Mesenteric fat pad (tissue), 1 donor: ENCODE measurements around the gene P3H3. TPM values are rescaled to one million over a fixed set of nuclear protein-coding genes. Genes with fewer than 3 reads are reported as not detected.

ENCODE experiments used
- DNase-seq: peaks from one replicate; pipeline ENCODE4 v3.0.0-alpha.2; 2020; ENCODE audit warnings: low spot score
- long read RNA-seq: library from polyadenylated mRNA; unstranded; transcript quantifications from one replicate; pipeline ENCODE4 v2.0.0, GENCODE V29; 2020
- total RNA-seq: library from RNA; stranded (reverse); fragmentation: NEBNext Ultra II Directional; extraction: Animal tissue kit (Norgen Biotek cat#: 25700); gene quantifications from one replicate; pipeline ENCODE4 v1.2.1, GENCODE V29; 2021
- donor health status: DM: yes; HTN: yes; CAD: no.

P3H3 gene, protein sequence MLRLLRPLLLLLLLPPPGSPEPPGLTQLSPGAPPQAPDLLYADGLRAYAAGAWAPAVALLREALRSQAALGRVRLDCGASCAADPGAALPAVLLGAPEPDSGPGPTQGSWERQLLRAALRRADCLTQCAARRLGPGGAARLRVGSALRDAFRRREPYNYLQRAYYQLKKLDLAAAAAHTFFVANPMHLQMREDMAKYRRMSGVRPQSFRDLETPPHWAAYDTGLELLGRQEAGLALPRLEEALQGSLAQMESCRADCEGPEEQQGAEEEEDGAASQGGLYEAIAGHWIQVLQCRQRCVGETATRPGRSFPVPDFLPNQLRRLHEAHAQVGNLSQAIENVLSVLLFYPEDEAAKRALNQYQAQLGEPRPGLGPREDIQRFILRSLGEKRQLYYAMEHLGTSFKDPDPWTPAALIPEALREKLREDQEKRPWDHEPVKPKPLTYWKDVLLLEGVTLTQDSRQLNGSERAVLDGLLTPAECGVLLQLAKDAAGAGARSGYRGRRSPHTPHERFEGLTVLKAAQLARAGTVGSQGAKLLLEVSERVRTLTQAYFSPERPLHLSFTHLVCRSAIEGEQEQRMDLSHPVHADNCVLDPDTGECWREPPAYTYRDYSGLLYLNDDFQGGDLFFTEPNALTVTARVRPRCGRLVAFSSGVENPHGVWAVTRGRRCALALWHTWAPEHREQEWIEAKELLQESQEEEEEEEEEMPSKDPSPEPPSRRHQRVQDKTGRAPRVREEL
- total RNA-seq: 11.1 TPM
- long read RNA-seq, partial matches to known transcripts: 6 of 15 reads
- long read RNA-seq, other reads (novel, unspliced or antisense): 5 of 15 reads

DNA sequence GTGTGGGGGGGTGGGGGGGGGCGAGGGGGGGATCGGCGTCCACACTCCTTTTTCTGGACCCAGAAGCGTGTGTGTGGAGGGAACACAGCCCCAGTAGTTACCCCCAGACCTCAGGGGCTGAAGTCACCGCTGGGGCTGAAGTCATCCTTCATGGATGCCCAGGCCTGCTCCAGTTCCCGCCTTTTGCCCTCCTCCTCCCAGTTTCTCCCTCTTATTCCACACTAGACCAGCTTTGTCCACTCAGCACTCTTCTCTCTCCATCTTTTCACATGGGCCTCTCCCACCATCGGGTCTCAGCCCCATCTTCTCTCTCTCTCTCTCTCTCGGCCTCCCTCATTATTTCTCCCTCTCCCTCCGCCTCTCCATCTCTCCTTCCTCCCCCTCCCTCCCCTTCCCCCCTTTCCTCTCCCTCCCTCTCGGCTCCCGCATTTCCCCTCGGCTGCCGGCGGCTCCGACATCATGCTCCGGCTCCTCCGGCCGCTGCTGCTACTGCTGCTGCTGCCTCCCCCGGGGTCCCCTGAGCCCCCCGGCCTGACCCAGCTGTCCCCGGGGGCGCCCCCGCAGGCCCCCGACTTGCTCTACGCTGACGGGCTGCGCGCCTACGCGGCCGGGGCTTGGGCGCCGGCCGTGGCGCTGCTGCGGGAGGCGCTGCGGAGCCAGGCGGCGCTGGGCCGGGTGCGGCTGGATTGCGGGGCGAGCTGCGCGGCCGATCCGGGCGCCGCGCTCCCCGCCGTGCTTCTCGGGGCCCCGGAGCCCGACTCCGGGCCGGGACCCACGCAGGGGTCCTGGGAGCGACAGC lies at the start of gene P3H3:
Gene P3H3 (plus strand): TSS at position 426 of the 799 bp plus-strand sequence. CDS start 34 bp downstream, at position 460.
- no peak for DNase-seq

DNA sequence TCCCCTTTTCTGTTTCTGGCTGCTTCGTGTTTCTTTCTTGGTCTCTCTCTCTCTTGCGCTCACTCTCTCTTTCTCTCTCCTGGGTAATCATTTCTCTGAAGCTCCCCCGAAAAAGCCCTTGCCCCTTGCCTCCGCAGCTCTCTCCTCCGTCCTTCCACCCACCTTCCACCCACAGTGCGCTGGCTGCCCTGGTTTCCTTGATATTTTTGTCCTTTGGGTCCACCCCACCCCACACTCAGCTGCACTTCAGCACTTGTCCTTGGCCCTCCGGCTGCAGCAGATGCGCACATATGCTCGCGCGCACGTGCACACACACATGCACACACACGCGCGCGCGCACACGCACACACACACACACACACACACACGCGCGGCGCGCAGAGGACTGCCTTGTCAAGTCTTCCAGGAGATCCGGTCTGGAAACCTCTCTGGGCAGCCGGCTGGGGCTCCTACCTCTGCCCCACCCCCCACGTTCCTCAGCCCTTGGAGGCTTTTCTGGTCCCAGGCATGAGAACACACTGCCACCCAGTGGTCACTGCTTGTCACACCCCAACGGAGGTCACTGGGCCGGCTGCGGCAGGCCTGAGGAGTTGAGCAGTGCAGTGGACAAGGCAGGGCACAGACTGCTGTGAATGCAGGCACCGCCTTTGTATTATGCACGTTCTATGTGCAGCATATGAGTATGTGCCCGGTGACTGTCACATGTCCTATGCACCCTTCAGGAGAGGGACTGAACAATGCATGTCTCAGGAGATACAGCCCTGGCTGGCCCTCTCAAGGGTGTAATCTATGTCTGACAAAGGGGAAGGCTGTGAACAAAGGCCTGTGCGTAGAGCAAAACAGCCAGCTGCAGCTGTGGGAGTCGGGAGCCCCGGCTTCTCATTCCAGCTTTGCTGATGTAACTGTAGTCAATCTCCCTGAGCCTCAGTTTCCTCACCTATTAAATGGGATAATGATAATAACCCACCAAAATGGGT lies 49.3 kb upstream of the P3H3 start:
- peak; percentile 94 for DNase-seq

DNA sequence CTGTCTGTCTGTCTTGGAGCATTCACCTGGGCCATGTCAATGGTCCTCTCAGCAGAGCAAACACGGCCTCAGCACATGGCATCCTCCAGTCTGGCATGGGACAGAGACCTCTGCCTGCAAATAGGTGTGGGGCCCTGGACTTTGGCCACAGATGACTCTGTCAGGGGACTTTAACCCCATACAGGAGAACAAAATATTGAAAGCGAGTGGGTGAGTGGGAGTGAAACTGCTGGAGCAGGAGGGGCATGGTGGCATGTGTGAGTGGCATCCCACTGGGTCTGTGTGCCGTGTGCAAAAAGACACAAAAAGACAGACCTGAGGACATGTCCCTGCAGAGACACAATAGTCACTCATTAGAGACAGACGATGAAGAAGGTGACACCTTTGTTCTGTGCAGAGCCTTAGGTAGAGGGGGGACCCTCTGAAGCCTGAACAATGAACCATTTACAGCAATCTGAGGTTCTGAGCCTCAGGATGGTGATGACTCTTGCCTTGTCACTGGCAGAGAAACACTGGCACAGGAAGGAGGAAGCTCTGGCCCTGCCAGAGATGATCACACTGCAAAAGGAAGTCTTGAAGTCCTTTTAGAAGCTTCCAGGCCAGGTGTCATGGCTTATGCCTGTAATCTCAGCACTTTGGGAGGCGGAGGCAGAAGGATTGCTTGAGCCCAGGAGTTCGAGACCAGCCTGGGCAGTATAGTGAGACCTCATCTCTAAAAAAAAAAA lies 48.3 kb upstream of the P3H3 start:
- no peak for DNase-seq

DNA sequence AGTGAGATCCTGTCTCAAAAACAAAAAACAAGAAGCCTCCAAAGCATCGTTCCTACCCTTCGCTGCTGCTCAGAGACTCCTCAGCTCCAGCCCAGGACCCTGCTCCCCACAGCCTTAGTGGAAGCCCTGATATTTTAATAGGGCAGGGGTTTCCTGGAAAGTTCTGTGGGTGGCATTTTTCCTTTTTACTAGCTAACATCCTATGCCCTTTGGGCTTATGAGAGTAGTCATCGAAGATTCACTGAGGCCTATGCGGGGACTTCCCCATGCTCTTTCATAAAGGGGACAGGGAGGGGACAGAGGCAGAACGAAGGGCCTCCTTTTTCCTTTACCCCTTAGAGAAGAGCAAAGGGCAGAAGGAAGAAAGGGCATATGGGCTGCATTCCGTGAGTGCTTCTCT lies 47.6 kb upstream of the P3H3 start:
- no peak for DNase-seq

DNA sequence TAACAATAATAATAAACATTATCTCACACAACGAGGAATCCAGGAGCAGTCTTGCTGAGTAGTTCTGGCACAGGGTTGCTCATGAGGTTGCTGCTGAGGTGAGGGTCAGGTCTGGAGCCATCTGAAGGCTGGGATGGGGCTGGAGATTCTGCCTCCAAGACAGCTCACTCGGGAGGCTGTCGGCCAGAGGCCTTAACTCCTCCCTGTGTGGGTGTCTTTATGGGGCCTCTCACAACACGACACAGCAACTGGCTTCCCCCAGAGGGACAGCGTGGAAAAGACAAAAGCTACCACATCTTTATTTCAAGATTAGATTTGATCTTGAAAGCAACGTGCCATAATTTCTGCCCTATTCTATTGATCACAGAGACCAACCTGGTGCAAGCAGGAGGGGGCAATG lies 46.1 kb upstream of the P3H3 start:
- DNase-seq: no peak

DNA sequence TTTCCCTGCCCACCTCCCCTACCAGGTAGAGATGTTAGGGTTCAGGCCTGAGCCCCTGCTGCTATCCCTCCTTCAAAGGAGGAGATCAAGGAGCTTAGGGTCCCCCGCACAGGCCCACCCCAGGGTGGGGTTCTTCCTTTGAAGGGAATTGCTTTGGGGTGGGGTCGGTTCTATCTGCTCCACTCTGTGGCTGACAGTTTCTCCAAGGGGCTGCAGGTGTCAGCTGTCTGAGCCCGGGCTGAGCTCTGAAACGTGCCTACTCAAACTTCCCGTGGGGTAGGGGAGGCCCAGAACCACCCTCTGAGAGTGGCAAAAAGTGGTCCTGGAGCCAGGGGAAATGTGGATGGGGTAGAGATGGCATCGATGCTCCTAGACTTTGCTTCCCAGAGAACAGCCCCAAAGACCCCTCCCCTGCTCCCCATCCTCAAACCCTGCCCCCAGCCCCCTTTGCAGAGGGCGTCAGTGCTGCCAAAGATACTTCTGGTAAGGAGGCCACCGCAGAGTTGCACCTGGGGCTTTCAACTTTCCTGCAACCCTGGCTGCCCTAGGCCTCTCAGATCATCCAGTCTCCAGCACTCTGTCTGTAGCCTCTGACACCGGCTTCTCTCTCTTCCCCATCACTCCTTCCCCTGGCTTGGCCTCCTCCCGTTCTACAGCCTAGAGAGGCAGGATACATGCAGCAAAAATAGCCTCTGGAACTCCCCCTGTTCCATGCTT lies 45.2 kb upstream of the P3H3 start:
- no peak for DNase-seq

DNA sequence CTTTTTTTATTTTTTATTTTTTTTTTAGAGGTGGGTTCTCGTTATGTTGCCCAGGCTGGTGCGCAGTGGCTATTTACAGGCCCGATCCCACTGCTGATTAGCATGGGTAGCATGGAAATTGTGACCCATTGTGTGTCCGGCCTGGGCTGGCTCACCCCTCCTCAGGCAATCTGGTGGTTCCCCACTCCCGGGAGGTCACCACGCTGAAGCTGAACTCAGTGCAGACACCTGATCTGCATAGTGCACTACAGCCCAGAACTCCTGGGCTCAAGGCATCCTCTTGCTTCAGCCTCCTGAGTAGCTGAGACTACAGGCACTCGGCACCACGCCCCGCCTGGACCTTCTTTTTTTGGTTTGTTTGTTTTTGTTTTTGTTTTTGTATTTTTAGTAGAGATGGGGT lies 44.4 kb upstream of the P3H3 start:
- DNase-seq: no peak

DNA sequence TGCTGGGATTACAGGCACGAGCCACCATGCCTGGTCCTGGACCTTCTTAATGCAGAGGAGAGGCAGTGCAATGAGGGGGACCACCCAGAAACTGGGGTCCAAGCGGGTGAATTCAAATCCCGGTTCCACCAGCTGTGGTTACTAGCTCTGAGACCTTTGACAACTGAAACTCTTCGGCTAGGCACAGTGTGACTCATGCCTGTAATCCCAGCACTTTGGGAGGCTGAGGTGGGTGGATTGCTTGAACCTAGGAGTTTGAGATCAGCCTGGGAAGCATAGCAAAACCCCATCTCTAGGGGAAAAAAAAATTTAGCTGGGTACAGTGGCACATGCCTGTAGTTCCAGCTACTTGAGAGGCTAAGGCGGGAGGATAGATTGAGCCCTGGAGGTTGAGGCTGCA lies 43.9 kb upstream of the P3H3 start:
- DNase-seq: no peak

DNA sequence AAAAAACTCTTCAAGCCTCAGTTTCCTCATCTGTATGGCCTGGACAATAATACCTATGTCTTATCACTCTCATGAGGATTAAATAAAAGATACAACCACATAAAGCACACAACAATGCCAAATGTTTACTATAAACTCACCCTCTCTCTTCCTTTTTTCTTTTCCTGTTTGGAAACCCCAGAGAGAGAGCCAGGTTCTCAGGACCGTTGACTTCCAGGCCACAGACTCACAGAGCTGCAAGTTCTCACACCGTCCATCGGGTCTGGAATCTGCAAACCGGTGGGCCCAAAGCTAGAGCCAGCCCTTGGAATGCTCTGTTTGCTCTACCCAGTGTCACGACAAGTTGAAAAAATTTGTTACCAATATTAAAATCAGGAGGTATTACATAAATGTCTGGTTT lies 43.4 kb upstream of the P3H3 start:
- DNase-seq: no peak

DNA sequence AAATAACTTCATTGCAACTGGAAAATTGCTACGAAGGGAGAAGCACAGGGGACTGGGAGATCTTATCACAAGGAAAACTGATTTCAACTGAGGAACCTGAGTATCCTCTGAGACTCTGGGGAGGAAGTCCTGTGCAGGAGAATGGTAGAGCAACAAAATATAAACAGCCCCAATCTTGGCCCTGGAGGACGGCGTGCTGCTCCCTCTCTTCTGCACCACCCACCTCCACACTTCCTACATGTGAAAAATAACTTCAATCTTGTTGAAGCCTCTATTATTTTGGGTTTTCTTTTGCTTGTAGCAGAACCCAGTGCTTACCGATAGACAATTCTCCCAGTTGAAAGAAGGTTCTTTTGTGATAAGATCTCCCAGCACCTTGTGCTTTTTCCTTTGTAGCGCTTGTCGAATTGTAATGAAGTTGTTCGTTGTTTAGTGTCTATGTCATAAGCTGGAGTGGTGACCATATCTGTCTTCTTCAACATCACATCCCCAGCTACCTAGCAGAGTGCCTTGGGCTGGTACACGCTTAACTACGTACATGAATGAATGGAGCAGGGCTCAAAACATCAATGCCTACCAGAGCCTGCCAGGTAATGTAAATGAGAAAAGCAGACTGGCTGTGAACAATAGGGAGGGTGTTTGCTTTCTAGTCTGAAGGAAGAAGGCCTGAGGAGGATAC lies 41.7 kb upstream of the P3H3 start:
- no peak for DNase-seq

DNA sequence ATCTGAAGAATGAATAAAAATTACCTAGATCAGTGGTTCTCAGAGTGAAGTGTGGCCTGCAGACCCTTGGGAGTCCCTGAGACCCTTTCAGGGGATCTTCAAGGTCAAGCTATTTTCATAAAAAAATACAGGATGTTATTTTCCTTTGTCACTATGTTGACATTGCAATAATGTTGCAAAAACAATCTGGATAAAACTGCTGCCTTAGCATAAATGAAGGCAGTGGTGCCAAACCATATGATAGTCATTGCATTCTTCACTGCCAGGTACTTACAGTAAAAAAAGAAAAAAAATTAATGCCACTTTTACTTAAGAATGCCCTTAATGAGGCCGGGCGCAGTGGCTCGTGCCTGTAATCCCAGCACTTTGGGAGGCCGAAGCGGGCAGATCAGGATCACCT lies 40.9 kb upstream of the P3H3 start:
- no peak for DNase-seq

DNA sequence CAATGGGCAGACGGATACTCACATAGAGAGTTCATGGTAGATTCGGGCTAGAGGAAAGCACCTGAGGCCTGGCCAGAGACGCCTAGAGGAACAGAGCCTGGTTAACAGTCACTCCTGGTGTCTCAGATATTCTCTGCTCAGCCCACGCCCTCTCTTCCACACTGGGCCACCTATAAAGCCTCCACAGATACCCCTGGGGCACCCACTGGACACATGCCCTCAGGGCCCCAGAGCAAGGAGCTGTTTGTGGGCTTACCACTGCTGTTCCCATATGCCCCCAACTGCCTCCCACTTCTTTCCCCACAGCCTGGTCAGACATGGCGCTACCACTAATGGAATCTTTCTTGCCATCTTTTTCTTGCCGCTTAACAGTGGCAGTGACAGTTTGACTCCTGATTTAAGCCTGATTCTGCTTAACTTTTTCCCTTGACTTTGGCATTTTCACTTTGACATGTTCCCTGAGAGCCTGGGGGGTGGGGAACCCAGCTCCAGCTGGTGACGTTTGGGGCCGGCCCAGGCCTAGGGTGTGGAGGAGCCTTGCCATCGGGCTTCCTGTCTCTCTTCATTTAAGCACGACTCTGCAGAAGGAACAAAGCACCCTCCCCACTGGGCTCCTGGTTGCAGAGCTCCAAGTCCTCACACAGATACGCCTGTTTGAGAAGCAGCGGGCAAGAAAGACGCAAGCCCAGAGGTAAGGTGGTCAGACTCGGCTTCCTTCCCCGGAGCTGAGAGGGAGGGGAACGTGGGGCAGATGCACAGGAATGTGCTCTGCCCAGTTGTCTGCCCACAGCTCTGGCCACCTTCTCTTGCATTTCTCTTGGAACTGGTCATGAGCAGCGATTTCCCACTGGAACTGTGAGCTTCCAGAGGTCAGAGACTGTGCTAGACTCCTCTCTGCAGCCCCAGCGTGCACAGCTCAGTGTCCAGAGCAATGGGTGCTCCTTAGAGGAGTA lies 39.0 kb upstream of the P3H3 start, which contains the start of gene CD4:
Gene CD4 (plus strand): TSS at position 557 of the 953 bp plus-strand sequence. CDS start 10,611 bp downstream, outside the sequence.
- no peak for DNase-seq

DNA sequence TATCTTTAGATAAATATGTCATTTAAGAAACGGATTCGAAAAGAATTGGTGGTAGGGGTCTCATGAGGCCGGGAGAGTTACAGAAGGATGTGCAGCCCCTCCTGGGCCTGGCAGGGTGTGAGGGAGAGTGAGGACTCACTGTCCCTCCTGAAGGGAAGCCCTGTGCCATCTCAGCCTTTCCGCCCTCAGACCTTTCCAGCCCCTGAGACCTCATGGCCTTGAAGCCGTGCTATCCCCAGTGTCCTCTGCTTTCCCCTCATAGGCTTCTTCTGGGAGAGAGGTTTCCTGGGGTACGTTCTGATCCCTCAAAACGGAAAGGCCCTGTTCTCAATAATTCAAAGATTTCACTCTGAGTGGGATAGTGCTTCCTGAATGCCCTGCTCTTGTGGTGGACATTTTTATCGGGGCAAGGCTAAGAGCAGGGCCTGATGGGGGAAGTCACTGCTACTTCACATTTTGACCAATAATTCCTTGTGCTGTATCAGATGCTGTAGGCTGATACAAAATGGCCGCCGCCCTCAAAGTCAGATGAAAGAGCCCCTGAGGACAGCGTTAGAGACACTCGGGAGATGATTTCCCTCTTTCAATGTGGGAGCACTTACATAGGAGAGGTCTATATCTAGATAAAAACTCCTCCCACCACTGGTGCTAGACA lies 37.6 kb upstream of the P3H3 start:
- DNase-seq: no peak

DNA sequence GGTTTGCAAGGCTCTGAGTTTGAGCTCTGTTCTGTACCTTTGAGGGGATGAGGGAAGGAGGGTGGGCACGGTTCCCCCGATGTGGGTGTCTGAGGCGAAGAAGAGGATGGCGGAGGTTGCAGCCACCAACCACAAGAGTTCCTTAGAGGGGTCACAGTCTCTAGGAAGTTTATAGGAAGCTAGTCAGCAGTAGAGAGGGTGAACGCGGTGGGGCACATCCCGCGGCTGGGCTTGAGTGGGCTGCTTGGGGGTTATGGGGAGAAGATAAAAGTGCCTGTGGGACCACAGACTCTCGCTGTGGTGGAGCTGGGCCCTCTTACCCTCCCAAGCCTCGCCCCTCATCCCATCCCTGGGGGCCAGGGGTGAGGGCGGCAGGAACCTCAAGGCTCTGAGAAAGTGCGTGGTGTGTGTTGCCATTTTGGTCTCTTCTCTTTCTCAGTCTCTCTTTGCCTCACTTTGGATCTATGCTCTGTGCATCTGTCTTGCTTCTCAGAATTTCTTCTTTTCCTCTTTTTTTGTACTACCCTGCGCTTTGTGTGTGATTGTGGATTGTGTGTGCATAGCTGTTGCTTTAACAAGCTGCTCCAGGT lies 36.2 kb upstream of the P3H3 start:
- no peak for DNase-seq

DNA sequence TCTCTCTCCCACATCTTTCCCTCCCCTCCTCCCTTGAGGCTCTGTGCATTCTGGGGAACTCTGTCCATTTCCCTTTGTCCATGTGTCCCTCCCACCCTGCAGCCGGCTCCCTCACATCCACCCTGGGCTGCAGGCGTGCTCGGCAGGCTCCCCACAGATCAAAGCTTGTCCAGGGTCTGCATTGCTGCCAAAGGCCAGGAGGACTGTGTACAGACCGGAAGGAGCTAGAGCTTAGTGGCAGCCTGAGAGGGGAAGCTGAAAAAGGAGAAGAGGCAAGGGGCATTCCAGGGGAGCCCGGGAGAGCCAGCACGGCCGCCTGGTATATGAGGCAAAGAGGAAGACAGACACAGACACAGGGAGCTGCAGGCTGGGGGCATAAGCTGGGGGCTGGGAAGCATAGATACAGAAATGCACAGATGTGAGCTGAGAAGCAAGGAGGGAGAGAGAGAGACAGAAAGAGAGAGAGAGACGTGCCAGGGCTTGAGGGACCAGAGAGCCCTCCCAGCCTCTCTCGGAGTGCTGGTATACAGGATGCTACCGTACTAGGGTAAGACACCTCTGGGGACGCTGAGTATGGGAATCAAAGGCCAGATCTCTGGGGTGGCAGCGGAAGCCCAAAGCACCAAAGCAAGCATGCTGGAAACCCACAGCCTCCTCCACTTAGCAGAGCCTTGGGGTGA lies 35.5 kb upstream of the P3H3 start:
- no peak for DNase-seq

DNA sequence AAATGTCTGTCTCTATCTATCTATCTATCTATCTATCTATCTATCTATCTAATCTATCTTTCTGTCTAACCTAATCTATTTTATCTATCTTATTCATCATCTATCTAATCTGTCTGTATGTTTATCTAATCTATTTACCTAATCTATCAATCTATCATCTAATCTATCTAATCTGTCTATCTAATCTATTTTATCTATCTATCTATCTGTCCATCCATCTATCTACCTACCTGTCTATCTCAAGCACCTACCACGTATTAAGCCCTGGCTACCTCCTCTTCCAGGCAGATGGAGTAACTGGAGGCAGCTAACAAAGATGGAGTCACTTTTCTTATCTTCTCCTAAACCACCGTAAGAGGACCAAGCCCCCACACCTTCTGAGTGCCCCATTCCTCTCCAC lies 33.1 kb upstream of the P3H3 start:
- no peak for DNase-seq
